ENCODE results near the gene DMRTB1.

DMRTB1 gene

DNA sequence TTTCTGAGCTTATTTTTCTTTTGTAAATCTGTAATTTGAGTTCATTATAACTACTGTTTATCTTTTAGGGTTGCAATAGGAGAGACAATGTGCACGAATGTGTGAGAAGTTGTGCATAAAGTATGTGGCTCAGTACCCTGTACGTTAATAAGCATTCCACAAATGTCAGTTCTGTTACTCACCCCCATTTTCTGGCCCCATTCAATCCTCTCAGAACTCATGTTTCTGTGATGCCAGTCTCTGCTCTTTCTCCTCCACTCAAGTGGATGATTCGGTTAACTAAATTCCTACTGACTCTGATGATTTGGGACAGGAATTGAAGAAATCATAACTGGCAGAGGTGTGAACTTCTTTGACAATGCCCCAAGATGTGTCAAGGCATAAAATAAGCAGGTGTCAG lies 10.2 kb upstream of the DMRTB1 start:
- no peak overlapping the region for H3K27ac ChIP-seq
- TF ChIP-seq, protein P1, sequence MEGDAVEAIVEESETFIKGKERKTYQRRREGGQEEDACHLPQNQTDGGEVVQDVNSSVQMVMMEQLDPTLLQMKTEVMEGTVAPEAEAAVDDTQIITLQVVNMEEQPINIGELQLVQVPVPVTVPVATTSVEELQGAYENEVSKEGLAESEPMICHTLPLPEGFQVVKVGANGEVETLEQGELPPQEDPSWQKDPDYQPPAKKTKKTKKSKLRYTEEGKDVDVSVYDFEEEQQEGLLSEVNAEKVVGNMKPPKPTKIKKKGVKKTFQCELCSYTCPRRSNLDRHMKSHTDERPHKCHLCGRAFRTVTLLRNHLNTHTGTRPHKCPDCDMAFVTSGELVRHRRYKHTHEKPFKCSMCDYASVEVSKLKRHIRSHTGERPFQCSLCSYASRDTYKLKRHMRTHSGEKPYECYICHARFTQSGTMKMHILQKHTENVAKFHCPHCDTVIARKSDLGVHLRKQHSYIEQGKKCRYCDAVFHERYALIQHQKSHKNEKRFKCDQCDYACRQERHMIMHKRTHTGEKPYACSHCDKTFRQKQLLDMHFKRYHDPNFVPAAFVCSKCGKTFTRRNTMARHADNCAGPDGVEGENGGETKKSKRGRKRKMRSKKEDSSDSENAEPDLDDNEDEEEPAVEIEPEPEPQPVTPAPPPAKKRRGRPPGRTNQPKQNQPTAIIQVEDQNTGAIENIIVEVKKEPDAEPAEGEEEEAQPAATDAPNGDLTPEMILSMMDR (conservative IDR thresholded peaks at IDR 0.05) = no peak

DNA sequence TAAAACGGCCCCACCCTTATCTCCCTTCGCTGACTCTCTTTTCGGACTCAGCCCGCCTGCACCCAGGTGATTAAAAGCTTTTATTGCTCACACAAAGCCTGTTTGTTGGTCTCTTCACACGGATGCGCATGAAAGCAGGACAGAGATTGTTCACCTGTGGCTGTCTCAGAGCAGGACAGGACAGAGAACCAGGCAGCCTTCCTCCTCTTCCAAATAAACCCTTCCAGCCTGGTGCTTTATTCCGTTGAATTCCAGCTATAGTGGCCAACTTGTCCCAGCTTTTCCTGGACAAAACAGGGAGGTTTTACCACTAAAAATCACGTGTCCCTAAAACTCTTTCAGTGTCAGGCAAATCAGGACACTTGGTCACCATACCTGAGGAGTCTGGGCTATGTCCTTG lies 9.5 kb upstream of the DMRTB1 start:
- TF ChIP-seq, protein P1 (conservative IDR thresholded peaks at IDR 0.05) = no peak
- H3K27ac ChIP-seq = no peak overlapping the region

DNA sequence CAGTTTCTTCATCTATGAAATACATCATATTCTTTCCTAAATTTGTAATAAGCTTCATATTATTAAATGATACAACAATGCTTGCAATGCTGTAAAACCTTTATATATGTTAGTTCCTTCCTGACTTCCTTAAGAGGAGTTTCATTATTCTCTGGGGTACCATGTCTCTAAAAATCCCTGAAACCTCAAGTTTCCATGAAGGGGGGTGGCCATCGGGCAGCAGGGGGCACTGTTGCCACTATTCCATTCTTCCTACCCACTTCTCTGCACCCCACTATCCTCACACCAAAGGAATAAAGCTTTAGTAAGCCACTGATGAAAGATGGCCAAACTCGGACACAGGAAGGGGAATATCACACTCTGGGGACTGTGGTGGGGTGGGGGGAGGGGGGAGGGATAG lies 9.0 kb upstream of the DMRTB1 start:
- no peak overlapping the region for H3K27ac ChIP-seq
- TF ChIP-seq, protein P1 (conservative IDR thresholded peaks at IDR 0.05) = no peak

DNA sequence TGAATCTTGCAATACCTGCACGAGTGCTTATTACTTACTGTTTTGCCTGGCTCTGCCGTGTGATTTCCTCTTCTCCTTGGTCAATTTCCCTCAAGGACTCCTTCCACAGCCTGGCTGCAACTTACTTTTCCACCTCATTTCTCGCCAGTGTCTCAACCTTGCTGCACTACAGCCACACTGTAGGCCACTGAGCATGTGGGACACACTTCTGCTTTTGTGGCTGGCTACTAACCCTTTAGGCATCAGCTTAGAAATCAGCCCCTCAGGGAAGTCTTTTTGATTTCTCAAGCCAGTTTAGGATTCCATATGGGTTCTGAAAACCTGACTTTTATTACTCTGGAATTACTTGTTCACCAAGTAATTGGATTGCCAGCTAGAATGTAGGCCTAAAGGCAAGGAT lies 5.2 kb upstream of the DMRTB1 start:
- TF ChIP-seq, protein P1 (conservative IDR thresholded peaks at IDR 0.05) = no peak
- no peak overlapping the region for H3K27ac ChIP-seq

DNA sequence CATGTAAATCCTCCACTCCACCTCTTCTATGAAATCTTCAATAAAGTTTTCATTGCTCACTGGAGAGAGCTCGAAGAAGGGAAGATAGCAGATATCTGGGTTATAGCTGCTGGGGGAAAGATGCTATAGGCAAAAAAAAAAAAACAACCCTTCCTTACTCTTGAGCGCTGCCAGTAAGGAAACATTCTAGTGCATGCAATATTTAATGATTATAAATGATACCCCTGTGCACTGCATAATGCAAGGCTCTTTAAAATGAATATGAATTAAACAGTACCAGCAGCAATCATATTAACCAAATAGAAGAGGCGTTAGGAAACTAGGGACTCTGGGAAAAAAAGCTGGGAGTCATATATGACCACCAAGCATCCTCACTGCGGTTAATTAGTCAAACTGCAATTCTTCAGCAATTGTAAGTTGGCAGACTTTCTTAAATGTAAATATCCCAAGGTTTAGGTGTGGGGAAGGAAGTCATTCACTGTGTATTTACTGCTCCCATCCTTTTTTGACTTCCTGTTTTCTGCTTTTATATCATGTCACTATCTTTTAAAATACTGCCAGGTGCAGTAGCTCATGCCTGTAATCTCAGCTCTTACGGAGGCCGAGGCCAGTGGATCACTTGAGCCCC lies 3.7 kb upstream of the DMRTB1 start:
- TF ChIP-seq, protein P1 (conservative IDR thresholded peaks at IDR 0.05) = no peak
- H3K27ac ChIP-seq = no peak overlapping the region

DNA sequence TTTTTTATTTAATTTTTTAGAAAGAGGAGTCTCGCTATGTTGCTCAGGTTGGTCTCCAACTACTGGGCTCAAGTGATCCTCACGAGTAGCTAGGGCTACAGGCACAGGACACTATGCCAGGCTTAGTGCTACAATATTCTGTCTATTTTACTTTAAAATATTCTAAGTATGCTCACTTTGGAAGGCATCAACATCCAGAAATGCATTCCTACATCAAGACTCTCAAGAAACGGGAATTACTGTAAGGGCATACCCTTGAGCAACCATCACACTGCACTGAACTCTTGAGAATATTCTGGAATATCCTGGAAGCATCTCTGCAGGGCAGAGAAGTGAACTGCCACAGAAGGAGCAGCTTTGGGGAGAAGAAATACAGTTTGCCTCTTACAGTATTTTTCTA lies 565 bp upstream of the DMRTB1 start:
- H3K27ac ChIP-seq = no peak overlapping the region
- TF ChIP-seq, protein P1 (conservative IDR thresholded peaks at IDR 0.05) = no peak

DNA sequence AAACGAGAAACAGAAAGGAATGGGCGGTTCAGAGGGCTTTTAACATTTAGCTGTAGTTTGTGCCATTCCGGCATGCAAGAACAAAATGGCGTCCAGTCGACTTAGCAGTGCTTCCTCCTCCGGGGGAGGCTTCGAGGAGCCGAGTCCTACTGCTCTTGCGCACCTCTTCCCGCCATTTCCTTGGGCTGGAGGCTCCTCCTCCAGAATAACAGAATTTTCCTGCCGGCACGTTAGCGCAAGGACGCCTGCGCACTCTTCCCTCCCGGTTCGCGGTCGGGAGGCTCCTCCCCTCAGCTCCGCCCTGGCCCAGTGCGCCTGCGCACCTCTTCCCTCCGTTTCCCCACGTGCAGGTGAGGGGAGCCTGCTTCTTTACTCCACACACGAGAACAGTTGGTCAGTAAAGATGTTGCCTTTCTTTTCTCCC lies 1.0 kb downstream of the DMRTB1 start:
- H3K27ac ChIP-seq = no peak overlapping the region
- TF ChIP-seq, protein P1 (conservative IDR thresholded peaks at IDR 0.05) = no peak
